HFF-Myc (cell line): ENCODE measurements around the gene EP400.
"Not testable (repeated sequence)": the region's sequence is repeated elsewhere in the genome, so short reads cannot be mapped to it uniquely, and the experiment has no call there.

Experiments
- DNase-seq: peaks from one replicate; pipeline ENCODE4 v3.0.0-alpha.2; 2011; ENCODE audit warnings: low read depth; ENCODE audit errors: extremely low read depth
- H3K4me3 ChIP-seq: replicated peaks from 2 replicates; pipeline ENCODE4 v1.5.1; 2011; ENCODE audit warnings: low read depth, mild to moderate bottlenecking, control low read depth, low read length
- CTCF ChIP-seq: IDR thresholded peaks from 2 replicates; pipeline ENCODE4 v1.5.1; 2012; ENCODE audit warnings: mild to moderate bottlenecking, low read depth, low read length, control low read depth; ENCODE audit errors: missing control alignments

Gene EP400

GRCh38 chr12:132079200-132079599 is 129.5 kb downstream of the EP400 start:
- DNase-seq: no peak
- H3K4me3 ChIP-seq: no peak overlapping the region
- no peak for TF ChIP-seq CTCF

GRCh38 chr12:132079695-132080094 is 130.0 kb downstream of the EP400 start:
- H3K4me3 ChIP-seq: no peak overlapping the region
- DNase-seq: no peak
- TF ChIP-seq CTCF: no peak

DNA sequence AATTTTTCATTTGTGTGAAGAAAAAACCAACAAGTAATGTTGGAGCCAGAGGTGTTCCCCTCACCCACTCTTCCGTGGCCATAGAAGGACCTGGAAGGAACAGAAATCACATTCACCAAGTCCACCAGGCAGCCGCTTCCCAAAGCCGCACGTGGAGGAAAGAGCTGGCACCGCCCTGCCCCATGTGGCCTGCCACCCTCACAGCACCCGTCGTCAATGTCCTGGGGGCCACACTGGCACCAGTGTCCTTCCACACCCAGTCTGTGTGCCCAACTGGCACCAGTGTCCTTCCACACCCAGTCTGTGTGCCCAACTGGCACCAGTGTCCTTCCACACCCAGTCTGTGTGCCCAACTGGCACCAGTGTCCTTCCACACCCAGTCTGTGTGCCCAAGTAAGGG is 130.8 kb downstream of the EP400 start:
- DNase-seq, H3K4me3 ChIP-seq: not testable (repeated sequence)

DNA sequence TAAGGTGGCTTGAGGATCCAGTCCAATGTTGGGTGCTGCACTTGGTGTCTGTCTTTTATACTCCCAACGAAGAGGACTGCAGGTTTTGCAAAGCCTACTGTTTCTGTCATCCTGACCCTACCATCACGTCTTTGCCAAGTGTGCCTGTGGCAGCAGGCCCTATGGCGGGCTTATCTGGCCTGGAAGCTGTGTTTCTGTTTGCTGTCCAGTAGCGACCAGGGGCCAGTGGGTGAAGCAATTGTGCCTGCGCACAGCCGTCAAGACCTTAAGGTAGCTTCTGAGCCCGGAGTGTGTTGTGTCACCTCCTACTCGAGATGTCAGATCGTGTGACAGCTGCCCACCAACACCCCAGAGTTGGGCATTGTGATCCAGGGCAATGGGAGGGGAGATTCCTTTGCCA is 131.7 kb downstream of the EP400 start:
- DNase-seq: no peak
- TF ChIP-seq CTCF: no peak
- H3K4me3 ChIP-seq: no peak overlapping the region

GRCh38 chr12:132083614-132083940 is 133.8 kb downstream of the EP400 start:
- H3K4me3 ChIP-seq: peak overlapping the region; percentile 61
- no peak for TF ChIP-seq CTCF
- DNase-seq: no peak

- no peak for TF ChIP-seq CTCF
- H3K4me3 ChIP-seq: peak overlapping the region; percentile 61
- peak; percentile 58 for DNase-seq
These were observed 134.3 kb downstream of the EP400 start for GRCh38 chr12:132083941-132084620.

DNA sequence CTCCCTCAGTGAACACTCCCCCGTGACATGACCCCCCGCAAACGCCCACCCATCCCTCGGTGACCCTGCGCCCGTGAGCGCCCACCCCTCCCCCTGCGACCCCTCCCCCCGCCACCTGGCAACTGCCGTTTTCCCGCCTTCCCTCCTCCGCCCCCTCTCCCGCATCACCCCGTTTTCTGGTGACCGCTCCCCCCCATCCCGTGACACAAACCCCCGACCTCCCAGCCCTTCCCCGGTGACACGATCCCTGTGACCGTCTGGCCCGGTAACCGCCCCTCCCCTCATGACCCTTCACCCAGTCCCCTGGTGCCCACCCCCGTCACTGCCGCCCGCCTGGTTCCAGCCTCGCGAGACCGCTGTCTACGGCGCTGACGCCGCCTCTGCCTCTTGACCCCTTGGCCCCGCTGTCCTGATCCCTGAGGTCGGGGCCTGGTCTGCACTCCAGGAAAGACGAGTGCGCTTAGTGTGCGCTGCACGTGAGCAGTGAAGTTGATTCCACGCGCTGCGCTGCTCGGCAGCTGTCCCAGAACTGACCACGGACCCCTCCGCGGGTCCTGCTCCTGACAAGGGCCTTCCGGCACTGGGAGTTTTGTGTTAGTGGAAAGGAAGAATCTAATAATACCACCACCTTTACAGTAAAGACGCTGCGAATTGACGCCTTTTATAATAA is 135.0 kb downstream of the EP400 start:
- DNase-seq: no peak
- no peak for TF ChIP-seq CTCF
- H3K4me3 ChIP-seq: peak overlapping the region; percentile 61
